Ovary (tissue), 3 donors: ENCODE results near the gene DAPK1.

Source experiments
- EP300 ChIP-seq: sonication (generic); formaldehyde crosslinking; IDR thresholded peaks from one replicate; pipeline ENCODE4 v1.6.1; 2017; ENCODE audit warnings: antibody characterized with exemption
- POLR2A ChIP-seq: fragments of 450-650 bp; IDR thresholded peaks from one replicate; pipeline ENCODE4 v1.6.1; 2017; ENCODE audit warnings: antibody characterized with exemption, mild to moderate bottlenecking, moderate library complexity
- TF ChIP-seq, protein P1 (sequence below), 3 donors: fragments of 450-650 bp in 2 of 3; fragments of 200-600 bp in 1 of 3; IDR thresholded peaks; one replicate each; pipeline versions ENCODE4 v1.5.1 to v1.8.0; 2016 to 2022; ENCODE audit warnings: antibody characterized with exemption in 3 of 3, mild to moderate bottlenecking in 1 of 3
- donor health status: DM: no; HTN: no; CAD: no.

DNA sequence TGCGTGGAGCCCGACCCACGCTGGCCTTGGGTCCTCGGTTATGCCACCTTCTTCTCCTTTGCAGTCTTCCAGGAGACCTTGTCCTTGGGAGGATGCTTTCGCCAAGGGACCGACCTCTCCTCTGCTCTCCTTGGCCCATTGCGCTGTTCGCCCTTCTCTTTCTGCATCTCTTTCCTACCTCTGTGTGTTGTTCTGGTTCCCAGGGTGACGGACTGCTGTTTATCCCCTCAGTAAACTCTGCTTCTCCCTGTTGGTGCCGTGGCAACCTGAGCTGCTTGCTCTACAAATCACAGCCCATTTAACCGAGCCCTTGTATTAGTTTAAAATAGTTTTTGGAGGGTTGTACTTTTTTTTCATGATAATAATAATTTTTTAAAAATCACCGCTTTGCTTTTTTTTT is 97.9 kb downstream of the DAPK1 start:
- TF ChIP-seq, protein P1, sequence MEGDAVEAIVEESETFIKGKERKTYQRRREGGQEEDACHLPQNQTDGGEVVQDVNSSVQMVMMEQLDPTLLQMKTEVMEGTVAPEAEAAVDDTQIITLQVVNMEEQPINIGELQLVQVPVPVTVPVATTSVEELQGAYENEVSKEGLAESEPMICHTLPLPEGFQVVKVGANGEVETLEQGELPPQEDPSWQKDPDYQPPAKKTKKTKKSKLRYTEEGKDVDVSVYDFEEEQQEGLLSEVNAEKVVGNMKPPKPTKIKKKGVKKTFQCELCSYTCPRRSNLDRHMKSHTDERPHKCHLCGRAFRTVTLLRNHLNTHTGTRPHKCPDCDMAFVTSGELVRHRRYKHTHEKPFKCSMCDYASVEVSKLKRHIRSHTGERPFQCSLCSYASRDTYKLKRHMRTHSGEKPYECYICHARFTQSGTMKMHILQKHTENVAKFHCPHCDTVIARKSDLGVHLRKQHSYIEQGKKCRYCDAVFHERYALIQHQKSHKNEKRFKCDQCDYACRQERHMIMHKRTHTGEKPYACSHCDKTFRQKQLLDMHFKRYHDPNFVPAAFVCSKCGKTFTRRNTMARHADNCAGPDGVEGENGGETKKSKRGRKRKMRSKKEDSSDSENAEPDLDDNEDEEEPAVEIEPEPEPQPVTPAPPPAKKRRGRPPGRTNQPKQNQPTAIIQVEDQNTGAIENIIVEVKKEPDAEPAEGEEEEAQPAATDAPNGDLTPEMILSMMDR (IDR thresholded peaks at IDR 0.05) = no peak
- TF ChIP-seq POLR2A (no peak), EP300 (no peak)
